Endothelial cell of umbilical vein (primary cell): Measurements from ENCODE around the gene KRT84. TPM values are rescaled to one million over a fixed set of nuclear protein-coding genes. Genes with fewer than 3 reads are reported as not detected.

ENCODE experiments used
- BruUV-seq: library from RNA; stranded (reverse); fragments of 400-500 nt; replicated peaks from 2 replicates; lab custom pipeline; 2021; lab: Mats Ljungman, UMichigan
- CTCF ChIA-PET: fragments of 300-600, 350-600 bp; sonication (Branson Sonifier 250); formaldehyde crosslinking; loops from one replicate; lab custom pipeline; 2021; ENCODE audit warnings: antibody characterized with exemption, inconsistent platforms; lab: Charles Lee
- POLR2A ChIA-PET: fragments of 300-600, 350-600 bp; sonication (Branson Sonifier 250); formaldehyde crosslinking; loops from one replicate; lab custom pipeline; 2021; ENCODE audit warnings: antibody characterized with exemption, inconsistent platforms; lab: Charles Lee
- DNase-seq: peaks from one replicate; pipeline ENCODE4 v3.0.0-alpha.2; 2011; ENCODE audit warnings: low read depth, low spot score
- FAIRE-seq: peaks from 2 replicates; lab custom pipeline; 2011; peaks lifted over from hg19 to GRCh38; lab: Jason Lieb, UNC
- H2AFZ ChIP-seq: 2 replicates; pipeline ENCODE4 v1.6.0; 2012; ENCODE audit warnings: low read depth, low read length, control low read depth, inconsistent platforms
- H3K27ac ChIP-seq: 2 replicates; pipeline ENCODE4 v1.5.1; 2011; ENCODE audit warnings: low read depth, mild to moderate bottlenecking, control low read depth, low read length, moderate library complexity; ENCODE audit not compliant: insufficient read depth
- H3K27me3 ChIP-seq, 2 experiments: 2 replicates each; pipeline versions ENCODE4 v1.6.0 to v1.6.1; 2011; ENCODE audit warnings: low read length in 2 of 2, mixed read lengths in 1 of 2; ENCODE audit not compliant: control insufficient read depth in 2 of 2, insufficient read depth in 2 of 2
- H3K36me3 ChIP-seq, 2 experiments: 2 replicates in 1 of 2; 3 replicates in 1 of 2; pipeline ENCODE4 v1.5.1; 2011; ENCODE audit warnings: low read length in 2 of 2, mild to moderate bottlenecking in 1 of 2, moderate library complexity in 1 of 2; ENCODE audit not compliant: control insufficient read depth in 2 of 2, insufficient read depth in 2 of 2; ENCODE audit errors: extremely low read depth in 1 of 2
- H3K4me1 ChIP-seq: 3 replicates; pipeline ENCODE4 v1.5.1; 2011; ENCODE audit warnings: mild to moderate bottlenecking, low read length; ENCODE audit not compliant: control insufficient read depth, insufficient read depth; ENCODE audit errors: extremely low read depth
- H3K4me2 ChIP-seq: 2 replicates; pipeline ENCODE4 v1.6.1; 2011; ENCODE audit warnings: low read length, control low read depth, mixed read lengths; ENCODE audit not compliant: insufficient read depth
- H3K4me3 ChIP-seq, 3 experiments: fragments of 200-600 bp in 1 of 3; sonication (generic), shearing (Covaris generic) in 1 of 3; replicated peaks in 1 of 3; 2 replicates each; pipeline ENCODE4 v1.5.1; 2011 to 2016; ENCODE audit warnings: control low read depth in 3 of 3, low read length in 3 of 3, mild to moderate bottlenecking in 2 of 3, inconsistent platforms in 1 of 3, low read depth in 1 of 3, moderate library complexity in 1 of 3; ENCODE audit not compliant: insufficient read depth in 1 of 3
- H3K79me2 ChIP-seq: 2 replicates; pipeline ENCODE4 v1.6.0; 2012; ENCODE audit warnings: low read length, inconsistent platforms; ENCODE audit not compliant: control insufficient read depth, insufficient read depth
- H3K9ac ChIP-seq: replicated peaks from 2 replicates; pipeline ENCODE3; 2011; ENCODE audit warnings: low read length, control low read depth; ENCODE audit not compliant: insufficient read depth; ENCODE audit errors: extremely low read depth
- H3K9me1 ChIP-seq: replicated peaks from 3 replicates; pipeline ENCODE4 v1.6.0; 2011; ENCODE audit warnings: mild to moderate bottlenecking, low read length; ENCODE audit not compliant: control insufficient read depth, insufficient read depth; ENCODE audit errors: extremely low read depth
- H3K9me3 ChIP-seq: replicated peaks from 2 replicates; pipeline ENCODE4 v1.5.1; 2012; ENCODE audit warnings: low read length, inconsistent platforms; ENCODE audit not compliant: control insufficient read depth, insufficient read depth
- H4K20me1 ChIP-seq: replicated peaks from 2 replicates; pipeline ENCODE3; 2011; ENCODE audit warnings: mild to moderate bottlenecking, low read length; ENCODE audit not compliant: control insufficient read depth, insufficient read depth; ENCODE audit errors: extremely low read depth
- FOS ChIP-seq: IDR thresholded peaks from 2 replicates; pipeline ENCODE4 v1.6.1; 2011; ENCODE audit warnings: mild to moderate bottlenecking, low read length, moderate library complexity, borderline replicate concordance; ENCODE audit not compliant: insufficient read depth
- GATA2 ChIP-seq: IDR thresholded peaks from 2 replicates; pipeline ENCODE4 v1.7.0; 2011; ENCODE audit warnings: low read depth, mild to moderate bottlenecking, moderate library complexity, mixed read lengths, low read length; ENCODE audit not compliant: insufficient read length, insufficient read depth
- JUN ChIP-seq: IDR thresholded peaks from 2 replicates; pipeline ENCODE4 v1.6.1; 2011; ENCODE audit warnings: borderline replicate concordance, low read depth; ENCODE audit not compliant: insufficient read length, insufficient read depth
- MYC ChIP-seq: IDR thresholded peaks from one replicate; pipeline ENCODE4 v1.6.1; 2011; ENCODE audit warnings: mild to moderate bottlenecking, low read depth, low read length
- POLR2AphosphoS5 ChIP-seq: IDR thresholded peaks from 2 replicates; pipeline ENCODE4 v1.6.1; 2012; ENCODE audit warnings: low read depth, mild to moderate bottlenecking, control low read depth, low read length, moderate library complexity; ENCODE audit not compliant: insufficient read depth
- dilution Hi-C: fragments of 300-500 bp; cut with MboI; formaldehyde crosslinking; loops from one replicate; pipeline ENCODE4 v1.15.0; 2019; ENCODE audit warnings: low sequenced_read_pairs; ENCODE audit not compliant: extremely low pct_ligation_motif_present
- intact Hi-C: fragments of 100-400 bp; cut with micrococcal nuclease; formaldehyde crosslinking; loops from one replicate; pipeline ENCODE4 v1.10.0; 2022
- polyA plus RNA-seq, 4 experiments: library from polyadenylated mRNA; depleted of rRNA in 3 of 4; stranded (reverse) in 3 of 4; unstranded in 1 of 4; fragments of >200 nt; gene quantifications; 2 replicates each; pipeline versions ENCODE4 v1.2.1 to v1.2.3, GENCODE V29; 2011 to 2012; ENCODE audit warnings: missing spikeins in 1 of 4
- total RNA-seq: library from RNA; stranded (reverse); gene quantifications from 2 replicates; pipeline ENCODE4 v1.2.3, GENCODE V29; 2021
- TF ChIP-seq, protein P1 (sequence below), 2 donors: IDR thresholded peaks; 1 replicate in 1 of 2; 2 replicates in 1 of 2; pipeline ENCODE4 v1.5.1; 2011; ENCODE audit warnings: low read length in 2 of 2, mild to moderate bottlenecking in 2 of 2, moderate library complexity in 2 of 2, control low read depth in 1 of 2, inconsistent platforms in 1 of 2, low read depth in 1 of 2; ENCODE audit not compliant: insufficient read depth in 1 of 2; ENCODE audit errors: extremely low read depth in 1 of 2

Gene KRT84
- total and polyA plus RNA-seq, 2 donors (not counting 3 experiments of a cell fraction or from before 2014, with no cell fraction given), result not detected

DNA sequence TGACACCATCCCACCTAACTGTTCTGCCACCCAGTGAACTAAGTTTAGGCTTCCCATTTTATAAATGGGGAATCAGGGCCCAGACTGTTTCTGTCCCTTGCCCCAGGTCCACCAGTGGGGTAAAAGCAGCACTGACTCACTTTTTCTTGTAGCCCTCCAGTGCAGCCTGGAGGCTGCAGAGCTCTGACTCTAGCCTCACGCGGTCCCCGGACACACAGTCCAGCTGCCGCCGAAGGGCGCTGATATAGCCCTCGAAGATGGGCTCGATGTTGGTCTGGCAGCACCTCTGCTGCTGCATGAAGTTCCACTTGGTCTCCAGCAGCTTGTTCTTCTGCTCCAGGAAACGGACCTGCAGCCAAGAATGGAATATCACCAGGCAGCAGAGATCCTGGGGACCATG lies 18.1 kb upstream of the KRT84 start:
- peaks cover 0 to 5% of the 10 kb centered on the region in 2 experiments for H3K27me3 ChIP-seq
- no peaks in the 10 kb centered on the region for H3K36me3 ChIP-seq
- no peak overlapping the region for H3K4me2 ChIP-seq
- ChIA-PET POLR2A (no interaction called here), CTCF (interaction anchor here (1.0 to 2.0 kb wide), 5 partner anchors 12 to 476 kb away, joined by 3 to 8 read pairs (median 3); no protein-coding TSS in a partner anchor)
- H3K4me3 ChIP-seq, result no peak overlapping the region
- no peak overlapping the region for H2AFZ ChIP-seq
- intact Hi-C loops, result no loop called here
- no peak overlapping the region for H3K27ac ChIP-seq
- H3K9ac ChIP-seq, result no peak overlapping the region
- no peaks in the 10 kb centered on the region for H3K4me1 ChIP-seq
- no peaks in the 10 kb centered on the region for H3K9me1 ChIP-seq
- FAIRE-seq (no peak), DNase-seq (no peak)
- H4K20me1 ChIP-seq, result no peaks in the 10 kb centered on the region
- dilution Hi-C loops, result no loop called here
- no peaks in the 10 kb centered on the region for H3K9me3 ChIP-seq
- H3K79me2 ChIP-seq, result no peaks in the 10 kb centered on the region
- TF ChIP-seq POLR2AphosphoS5, result no peak
- TF ChIP-seq MYC, result no peak
- no peak for TF ChIP-seq JUN
- TF ChIP-seq FOS, result no peak
- TF ChIP-seq, protein P1, sequence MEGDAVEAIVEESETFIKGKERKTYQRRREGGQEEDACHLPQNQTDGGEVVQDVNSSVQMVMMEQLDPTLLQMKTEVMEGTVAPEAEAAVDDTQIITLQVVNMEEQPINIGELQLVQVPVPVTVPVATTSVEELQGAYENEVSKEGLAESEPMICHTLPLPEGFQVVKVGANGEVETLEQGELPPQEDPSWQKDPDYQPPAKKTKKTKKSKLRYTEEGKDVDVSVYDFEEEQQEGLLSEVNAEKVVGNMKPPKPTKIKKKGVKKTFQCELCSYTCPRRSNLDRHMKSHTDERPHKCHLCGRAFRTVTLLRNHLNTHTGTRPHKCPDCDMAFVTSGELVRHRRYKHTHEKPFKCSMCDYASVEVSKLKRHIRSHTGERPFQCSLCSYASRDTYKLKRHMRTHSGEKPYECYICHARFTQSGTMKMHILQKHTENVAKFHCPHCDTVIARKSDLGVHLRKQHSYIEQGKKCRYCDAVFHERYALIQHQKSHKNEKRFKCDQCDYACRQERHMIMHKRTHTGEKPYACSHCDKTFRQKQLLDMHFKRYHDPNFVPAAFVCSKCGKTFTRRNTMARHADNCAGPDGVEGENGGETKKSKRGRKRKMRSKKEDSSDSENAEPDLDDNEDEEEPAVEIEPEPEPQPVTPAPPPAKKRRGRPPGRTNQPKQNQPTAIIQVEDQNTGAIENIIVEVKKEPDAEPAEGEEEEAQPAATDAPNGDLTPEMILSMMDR (IDR thresholded peaks at IDR 0.05; ENCODE audit: extremely low read depth in 1 of 2, insufficient read depth in 1 of 2, low read depth in 1 of 2, low read length in 2 of 2), result no peak
- TF ChIP-seq GATA2, result no peak
- no TSS peak for BruUV-seq
